ENCODE measurements around the gene STH. TPM values are rescaled to one million over a fixed set of nuclear protein-coding genes. Genes with fewer than 3 reads are reported as not detected.

The STH gene
- total RNA-seq, 4 donors from 2014 or later: not detected

DNA sequence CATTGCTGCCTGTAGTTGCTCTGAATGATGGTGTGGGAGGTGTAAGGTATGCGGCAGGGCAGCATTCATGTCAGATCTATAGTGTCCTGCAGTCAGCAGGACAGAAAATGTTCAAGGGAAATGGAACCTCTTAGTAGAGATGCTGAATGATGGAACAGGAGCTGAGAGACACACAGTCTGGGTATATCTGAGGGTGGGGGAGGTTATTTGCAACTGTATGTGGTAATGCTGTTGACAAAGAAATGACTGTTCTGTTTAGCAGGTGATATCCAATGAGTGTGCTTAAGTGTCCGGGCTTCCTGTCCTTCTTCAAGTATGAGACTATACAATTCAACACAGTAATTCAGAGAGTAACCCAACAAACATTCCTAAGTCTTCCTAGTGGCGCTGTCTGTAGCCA is 46.6 kb downstream of the STH start:
- intact Hi-C loops (cut with DNase I): no loop called here
- no peak overlapping the region for H3K4me3 ChIP-seq
- H3K9me3 ChIP-seq: no peaks in the 10 kb centered on the region
- H3K36me3 ChIP-seq: peaks cover 0 to 94% (median 16%) of the 10 kb centered on the region in 3 donors
- peaks cover 0 to 40% (median 13%) of the 10 kb centered on the region in 3 donors for H3K4me1 ChIP-seq
- TF ChIP-seq, protein P1, sequence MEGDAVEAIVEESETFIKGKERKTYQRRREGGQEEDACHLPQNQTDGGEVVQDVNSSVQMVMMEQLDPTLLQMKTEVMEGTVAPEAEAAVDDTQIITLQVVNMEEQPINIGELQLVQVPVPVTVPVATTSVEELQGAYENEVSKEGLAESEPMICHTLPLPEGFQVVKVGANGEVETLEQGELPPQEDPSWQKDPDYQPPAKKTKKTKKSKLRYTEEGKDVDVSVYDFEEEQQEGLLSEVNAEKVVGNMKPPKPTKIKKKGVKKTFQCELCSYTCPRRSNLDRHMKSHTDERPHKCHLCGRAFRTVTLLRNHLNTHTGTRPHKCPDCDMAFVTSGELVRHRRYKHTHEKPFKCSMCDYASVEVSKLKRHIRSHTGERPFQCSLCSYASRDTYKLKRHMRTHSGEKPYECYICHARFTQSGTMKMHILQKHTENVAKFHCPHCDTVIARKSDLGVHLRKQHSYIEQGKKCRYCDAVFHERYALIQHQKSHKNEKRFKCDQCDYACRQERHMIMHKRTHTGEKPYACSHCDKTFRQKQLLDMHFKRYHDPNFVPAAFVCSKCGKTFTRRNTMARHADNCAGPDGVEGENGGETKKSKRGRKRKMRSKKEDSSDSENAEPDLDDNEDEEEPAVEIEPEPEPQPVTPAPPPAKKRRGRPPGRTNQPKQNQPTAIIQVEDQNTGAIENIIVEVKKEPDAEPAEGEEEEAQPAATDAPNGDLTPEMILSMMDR (IDR thresholded peaks at IDR 0.05): no peak
- TF ChIP-seq POLR2A (IDR thresholded peaks at IDR 0.05): no peak
- no peak for DNase-seq
- peak overlapping the region in 1 of 4 donors; percentile 51 for H3K27ac ChIP-seq
- H3K27me3 ChIP-seq: no peaks in the 10 kb centered on the region
- WGBS, 2 donors: 80 to 82% methylated on average over 3 of the region's 3 CpGs

DNA sequence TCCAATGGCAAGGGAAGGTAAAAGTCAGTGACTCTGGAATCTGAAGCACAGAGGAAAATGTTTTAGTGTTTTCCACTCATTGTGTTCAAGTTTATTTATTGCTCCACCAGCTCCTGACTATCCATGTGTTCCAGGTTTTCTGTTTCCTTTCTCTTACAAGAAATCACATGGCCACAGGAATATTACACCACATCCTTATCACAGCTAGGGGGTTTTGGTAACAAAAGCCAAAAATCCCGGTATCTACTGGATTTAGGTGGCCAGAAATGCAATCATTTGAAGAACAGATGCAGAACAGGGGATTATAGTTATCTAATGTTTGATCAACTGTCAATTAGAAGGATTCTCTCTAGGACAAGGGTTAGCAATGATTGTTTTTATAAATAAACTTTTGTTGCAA is 47.9 kb downstream of the STH start:
- intact Hi-C loops (cut with DNase I): no loop called here
- H3K27ac ChIP-seq: no peak overlapping the region
- no peak for TF ChIP-seq POLR2A (IDR thresholded peaks at IDR 0.05)
- TF ChIP-seq, protein P1 (IDR thresholded peaks at IDR 0.05): peak in 1 of 6 experiments; percentile 6
- peaks cover 0 to 93% (median 16%) of the 10 kb centered on the region in 3 donors for H3K36me3 ChIP-seq
- H3K27me3 ChIP-seq: no peaks in the 10 kb centered on the region
- no peak for DNase-seq
- H3K4me1 ChIP-seq: peaks cover 0 to 40% (median 13%) of the 10 kb centered on the region in 3 donors
- WGBS, 2 donors: 67 to 88% methylated on average over 1 of the region's 1 CpG
- H3K4me3 ChIP-seq: no peak overlapping the region
- no peaks in the 10 kb centered on the region for H3K9me3 ChIP-seq

DNA sequence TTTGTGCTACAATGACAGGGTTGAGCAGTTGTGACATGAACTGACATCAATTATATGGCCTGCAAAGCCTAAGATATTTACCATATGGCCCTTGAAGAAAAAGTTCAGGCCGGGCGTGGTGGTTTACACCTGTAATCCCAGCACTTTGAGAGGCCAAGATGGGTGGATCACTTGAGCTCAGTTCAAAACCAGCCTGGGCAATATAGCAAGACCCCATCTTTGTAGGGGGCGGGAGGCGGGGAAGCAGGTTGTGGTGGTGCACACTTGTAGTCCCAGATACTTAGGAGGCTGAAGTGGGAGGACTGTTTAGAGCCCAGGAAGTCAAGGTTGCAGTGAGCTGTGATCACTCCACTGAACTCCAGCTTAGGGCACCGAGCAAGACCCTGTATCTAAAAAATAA is 48.3 kb downstream of the STH start:
- no peak overlapping the region for H3K4me3 ChIP-seq
- DNase-seq: no peak
- no peak for TF ChIP-seq POLR2A (IDR thresholded peaks at IDR 0.05)
- TF ChIP-seq, protein P1 (IDR thresholded peaks at IDR 0.05): no peak
- H3K27ac ChIP-seq: no peak overlapping the region
- WGBS, 2 donors: 83 to 91% methylated on average over 3 to 5 of the region's 5 CpGs
- no peaks in the 10 kb centered on the region for H3K27me3 ChIP-seq
- H3K9me3 ChIP-seq: no peaks in the 10 kb centered on the region
- H3K36me3 ChIP-seq: peaks cover 0 to 93% (median 16%) of the 10 kb centered on the region in 3 donors
- intact Hi-C loops (cut with DNase I): no loop called here
- H3K4me1 ChIP-seq: peaks cover 0 to 40% (median 13%) of the 10 kb centered on the region in 3 donors

DNA sequence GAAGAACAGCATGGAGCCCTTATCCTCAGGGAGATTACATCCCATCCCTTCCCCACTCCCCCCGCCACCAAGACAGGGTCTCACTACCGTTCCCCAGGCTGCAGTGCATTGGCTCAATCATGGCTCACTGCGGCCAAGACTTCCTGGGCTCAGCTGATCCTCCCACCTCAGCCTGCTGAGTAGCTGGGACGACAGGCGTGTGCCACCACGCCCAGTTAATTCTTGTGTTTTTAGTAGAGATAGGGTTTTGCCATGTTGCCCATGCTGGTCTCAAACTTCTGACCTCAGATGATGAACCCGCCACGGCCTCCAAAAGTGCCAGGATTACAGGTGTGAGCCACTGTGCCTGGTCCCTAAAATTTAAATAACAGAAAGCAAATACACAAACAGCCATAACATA is 48.8 kb downstream of the STH start:
- WGBS, 2 donors: 88 to 94% methylated on average over 8 of the region's 8 CpGs
- H3K9me3 ChIP-seq: no peaks in the 10 kb centered on the region
- no peak overlapping the region for H3K4me3 ChIP-seq
- H3K36me3 ChIP-seq: peaks cover 0 to 89% (median 16%) of the 10 kb centered on the region in 3 donors
- H3K27ac ChIP-seq: no peak overlapping the region
- no peak for TF ChIP-seq POLR2A (IDR thresholded peaks at IDR 0.05)
- TF ChIP-seq, protein P1 (IDR thresholded peaks at IDR 0.05): no peak
- intact Hi-C loops (cut with DNase I): no loop called here
- no peak for DNase-seq
- peaks cover 0 to 39% (median 13%) of the 10 kb centered on the region in 3 donors for H3K4me1 ChIP-seq
- no peaks in the 10 kb centered on the region for H3K27me3 ChIP-seq

Other genes with a start within 250 kb of the STH start
- not detected for gene CRHR1, start 214.9 kb upstream of the STH start, total RNA-seq
- gene SPPL2C, start 154.4 kb upstream of the STH start, total RNA-seq: not detected
- gene MAPT, start 104.7 kb upstream of the STH start, total RNA-seq: 10 to 100 TPM in 1 of 4 donors, 1 to 10 TPM in 1, under 1 TPM in 2; 0.44 to 12.2 (median 3.3) TPM
- 10 to 100 TPM; 31.0 to 79.0 (median 51.8) TPM for gene KANSL1, start 194.2 kb downstream of the STH start, total RNA-seq